Kidney (tissue), 14 donors: ENCODE results near the gene FGFR3. TPM values are rescaled to one million over a fixed set of nuclear protein-coding genes. Genes with fewer than 3 reads are reported as not detected.

Experiments used
- DNase-seq, 5 donors: peaks; one replicate each; pipeline ENCODE4 v3.0.0-alpha.2; 2013 to 2020
- FAIRE-seq: peaks from 2 replicates; lab custom pipeline; 2012; peaks lifted over from hg19 to GRCh38; lab: Jason Lieb, UNC
- H3K27ac ChIP-seq, 2 donors: one replicate each; pipeline ENCODE4 v1.7.0; 2013; ENCODE audit warnings: low read depth in 2 of 2, low read length in 2 of 2, inconsistent platforms in 1 of 2
- H3K27me3 ChIP-seq: one replicate; pipeline ENCODE4 v1.7.1; 2013; ENCODE audit warnings: low read length, inconsistent platforms; ENCODE audit not compliant: control insufficient read depth, insufficient read depth
- H3K36me3 ChIP-seq, 3 donors: one replicate each; pipeline versions ENCODE4 v1.7.0 to v1.7.1; 2013; ENCODE audit warnings: low read length in 3 of 3, control low read depth in 1 of 3, inconsistent platforms in 1 of 3; ENCODE audit not compliant: insufficient read depth in 3 of 3, control insufficient read depth in 2 of 3
- H3K4me1 ChIP-seq, 3 donors: one replicate each; pipeline versions ENCODE4 v1.7.0 to v1.7.1; 2013; ENCODE audit warnings: low read length in 3 of 3, inconsistent platforms in 1 of 3, low read depth in 1 of 3; ENCODE audit not compliant: control insufficient read depth in 2 of 3, insufficient read depth in 2 of 3
- H3K4me3 ChIP-seq, 3 donors: one replicate each; pipeline versions ENCODE4 v1.7.0 to v1.8.1; 2013; ENCODE audit warnings: low read length in 3 of 3, control low read depth in 1 of 3, inconsistent platforms in 1 of 3
- H3K9ac ChIP-seq, 3 donors: one replicate each; pipeline versions ENCODE4 v1.7.0 to v1.7.1; 2013; ENCODE audit warnings: low read length in 3 of 3, control low read depth in 1 of 3, inconsistent platforms in 1 of 3
- H3K9me3 ChIP-seq, 3 donors: one replicate each; pipeline versions ENCODE4 v1.7.0 to v1.7.1; 2013; ENCODE audit warnings: low read length in 3 of 3, control low read depth in 1 of 3, inconsistent platforms in 1 of 3; ENCODE audit not compliant: control insufficient read depth in 2 of 3, insufficient read depth in 1 of 3
- intact Hi-C: fragments of 100-400 bp; cut with DNase I; formaldehyde crosslinking; loops from one replicate; pipeline ENCODE4 v1.11.1; 2022
- polyA plus RNA-seq: library from polyadenylated mRNA; stranded (reverse); fragments of 350-450 nt; fragmentation: Illumina TruSeq; extraction: RNeasy Lipid Tissue Mini Kit (QIAGEN cat#74804); gene quantifications from one replicate; pipeline ENCODE4 v1.2.3, GENCODE V29; 2014; ENCODE audit warnings: low read depth, low replicate concordance; ENCODE audit not compliant: insufficient read depth
- total RNA-seq: library from RNA; stranded (reverse); fragmentation: NEBNext Ultra II Directional; extraction: Animal tissue kit (Norgen Biotek cat#: 25700); gene quantifications from one replicate; pipeline ENCODE4 v1.2.1, GENCODE V29; 2021
- TF ChIP-seq, protein P1 (sequence below): IDR thresholded peaks from 3 replicates; pipeline ENCODE4 v1.5.1; 2012; ENCODE audit warnings: mild to moderate bottlenecking, moderate library complexity, borderline replicate concordance; ENCODE audit not compliant: insufficient read depth; ENCODE audit errors: extremely low read depth
- donor health status: control.
- donor health status: control.
- donor health status: control.
- donor health status: control.
- donor health status: control.
- donor health status: DM: yes; HTN: yes; CAD: no.
- donor health status: Normal renal cell carcinoma (clear cell type).

Gene FGFR3
- total and polyA plus RNA-seq, 2 donors from 2014 or later, result 25.5 to 28.5 TPM

DNA sequence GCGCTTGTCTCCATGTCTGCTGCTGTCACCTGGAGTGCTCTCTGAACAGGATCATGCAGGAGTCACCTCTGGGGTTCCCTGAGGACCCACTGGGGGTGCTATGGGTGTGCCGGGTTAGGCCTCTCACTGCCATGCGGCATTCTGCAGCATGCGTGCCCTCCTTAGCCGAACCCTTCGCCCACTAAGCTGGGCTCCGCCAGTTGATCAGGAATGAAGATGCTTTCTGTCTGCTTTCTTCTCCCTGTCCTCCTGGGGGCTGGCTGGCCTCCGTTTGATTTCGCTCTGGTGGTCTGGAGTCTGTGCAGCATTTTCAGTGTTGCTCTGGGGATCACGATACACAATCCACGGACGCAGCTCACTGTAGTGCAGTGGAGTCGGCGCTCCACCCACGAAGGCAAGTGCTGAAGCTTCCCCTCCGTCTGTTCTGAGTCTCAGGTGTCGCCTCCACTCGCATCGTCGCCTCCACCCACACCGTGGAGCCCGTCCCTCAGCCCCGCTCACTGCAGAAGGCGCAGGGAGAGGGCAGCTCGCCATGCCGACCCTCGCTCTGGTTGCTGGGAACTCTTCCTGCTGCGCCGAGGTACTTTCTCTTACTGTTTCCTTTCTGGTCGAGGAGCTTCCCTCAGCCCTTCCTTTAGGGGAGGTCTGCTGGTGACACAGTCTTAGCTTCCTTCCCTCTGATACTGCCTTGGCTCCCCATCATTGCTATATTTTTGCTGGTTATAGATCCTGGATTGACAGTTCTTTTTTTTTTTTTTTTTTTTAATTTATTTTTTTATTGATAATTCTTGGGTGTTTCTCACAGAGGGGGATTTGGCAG lies 33.6 kb downstream of the FGFR3 start:
- no peaks in the 10 kb centered on the region for H3K27me3 ChIP-seq
- intact Hi-C loops, result no loop called here
- H3K4me1 ChIP-seq, result no peaks in the 10 kb centered on the region
- H3K4me3 ChIP-seq, result no peak overlapping the region
- FAIRE-seq (no peak), DNase-seq (no peak)
- H3K36me3 ChIP-seq, result peaks cover 0 to 20% (median 17%) of the 10 kb centered on the region in 3 donors
- TF ChIP-seq, protein P1, sequence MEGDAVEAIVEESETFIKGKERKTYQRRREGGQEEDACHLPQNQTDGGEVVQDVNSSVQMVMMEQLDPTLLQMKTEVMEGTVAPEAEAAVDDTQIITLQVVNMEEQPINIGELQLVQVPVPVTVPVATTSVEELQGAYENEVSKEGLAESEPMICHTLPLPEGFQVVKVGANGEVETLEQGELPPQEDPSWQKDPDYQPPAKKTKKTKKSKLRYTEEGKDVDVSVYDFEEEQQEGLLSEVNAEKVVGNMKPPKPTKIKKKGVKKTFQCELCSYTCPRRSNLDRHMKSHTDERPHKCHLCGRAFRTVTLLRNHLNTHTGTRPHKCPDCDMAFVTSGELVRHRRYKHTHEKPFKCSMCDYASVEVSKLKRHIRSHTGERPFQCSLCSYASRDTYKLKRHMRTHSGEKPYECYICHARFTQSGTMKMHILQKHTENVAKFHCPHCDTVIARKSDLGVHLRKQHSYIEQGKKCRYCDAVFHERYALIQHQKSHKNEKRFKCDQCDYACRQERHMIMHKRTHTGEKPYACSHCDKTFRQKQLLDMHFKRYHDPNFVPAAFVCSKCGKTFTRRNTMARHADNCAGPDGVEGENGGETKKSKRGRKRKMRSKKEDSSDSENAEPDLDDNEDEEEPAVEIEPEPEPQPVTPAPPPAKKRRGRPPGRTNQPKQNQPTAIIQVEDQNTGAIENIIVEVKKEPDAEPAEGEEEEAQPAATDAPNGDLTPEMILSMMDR, result no peak
- no peak overlapping the region for H3K9ac ChIP-seq
- no peaks in the 10 kb centered on the region for H3K9me3 ChIP-seq
- no peak overlapping the region for H3K27ac ChIP-seq

DNA sequence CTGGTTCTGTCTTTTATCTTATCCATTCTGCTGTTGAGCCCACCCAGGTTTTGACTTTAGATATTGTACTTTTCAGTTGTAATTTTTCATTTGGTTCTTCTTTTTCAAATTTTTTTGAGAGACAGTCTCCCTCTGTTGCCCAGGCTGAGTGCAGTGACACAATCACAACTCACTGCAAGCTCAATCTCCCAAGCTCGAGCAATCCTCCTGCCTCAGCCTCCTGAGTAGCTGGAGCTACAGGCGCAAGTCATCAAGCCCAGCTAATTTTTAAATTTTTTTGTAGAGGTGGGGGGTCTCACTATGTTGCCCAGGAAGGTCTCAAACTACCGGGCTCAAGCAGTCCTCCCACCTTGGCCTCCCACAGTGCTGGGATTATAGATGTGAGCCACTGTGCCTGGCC lies 37.1 kb downstream of the FGFR3 start:
- FAIRE-seq (no peak), DNase-seq (no peak)
- Histone ChIP-seq H3K9ac (no peak overlapping the region), H3K4me3 (no peak overlapping the region), H3K4me1 (no peaks in the 10 kb centered on the region), H3K27ac (no peak overlapping the region), H3K9me3 (no peaks in the 10 kb centered on the region), H3K36me3 (peaks cover 2 to 35% (median 24%) of the 10 kb centered on the region in 3 donors), H3K27me3 (no peaks in the 10 kb centered on the region)
- intact Hi-C loops, result no loop called here
- TF ChIP-seq, protein P1, result no peak

DNA sequence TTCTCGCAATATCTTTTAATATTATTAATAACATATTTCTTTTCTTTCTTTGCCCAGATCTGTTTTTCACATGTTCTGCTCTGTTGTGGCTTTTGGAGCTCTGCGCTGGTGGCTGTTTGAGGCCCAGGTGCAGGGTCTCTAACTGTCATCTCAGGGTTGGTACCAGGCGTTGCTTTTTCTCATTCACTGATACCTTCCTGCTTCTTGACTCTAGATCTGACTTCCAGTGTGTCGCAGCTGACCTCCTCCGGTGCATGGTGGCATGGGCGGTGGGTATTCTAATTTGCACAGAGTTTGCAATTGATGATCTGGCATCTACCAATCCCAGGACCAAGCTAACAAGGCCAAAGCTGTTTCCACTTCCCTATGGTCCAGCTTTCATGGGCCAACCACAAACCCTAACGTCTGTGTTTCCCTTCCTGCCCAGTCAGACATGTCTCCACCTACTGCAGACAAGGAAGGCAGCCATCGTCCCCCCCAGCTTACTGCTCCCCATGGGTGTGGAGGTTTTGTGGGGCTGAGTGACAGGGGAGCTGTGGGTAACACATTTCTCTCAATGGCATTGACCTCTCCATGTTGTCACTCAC lies 37.6 kb downstream of the FGFR3 start:
- Histone ChIP-seq H3K4me1 (no peaks in the 10 kb centered on the region), H3K36me3 (peaks cover 2 to 38% (median 24%) of the 10 kb centered on the region in 3 donors), H3K9me3 (no peaks in the 10 kb centered on the region), H3K27ac (no peak overlapping the region), H3K9ac (no peak overlapping the region), H3K4me3 (no peak overlapping the region), H3K27me3 (no peaks in the 10 kb centered on the region)
- no peak for DNase-seq
- intact Hi-C loops, result no loop called here
- FAIRE-seq, result no peak
- TF ChIP-seq, protein P1, result no peak
